Measurements from ENCODE around the gene CHST2.

CHST2 gene

GRCh38 chr3:143105170-143105569, 14.4 kb upstream of the CHST2 start:
- no peak overlapping the region for H3K4me3 ChIP-seq (ENCODE audit: severe bottlenecking)
- ATAC-seq (ENCODE audit: low read depth) (no peak), DNase-seq (ENCODE audit: low spot score) (no peak)
- no peak overlapping the region for H3K27ac ChIP-seq (ENCODE audit: poor library complexity, severe bottlenecking)
- no peaks in the 10 kb centered on the region for H3K36me3 ChIP-seq (ENCODE audit: low read depth)
- H3K9me3 ChIP-seq (ENCODE audit: severe bottlenecking): no peaks in the 10 kb centered on the region
- TF ChIP-seq CTCF (IDR thresholded peaks at IDR 0.05; ENCODE audit: poor library complexity, severe bottlenecking): no peak
- H3K4me1 ChIP-seq (ENCODE audit: insufficient read depth, poor library complexity, severe bottlenecking): no peaks in the 10 kb centered on the region
- H3K27me3 ChIP-seq (ENCODE audit: insufficient read depth, poor library complexity, severe bottlenecking): no peaks in the 10 kb centered on the region

- TF ChIP-seq CTCF (IDR thresholded peaks at IDR 0.05; ENCODE audit: poor library complexity, severe bottlenecking): no peak
- Histone ChIP-seq H3K4me1 (ENCODE audit: insufficient read depth, poor library complexity, severe bottlenecking) (no peaks in the 10 kb centered on the region), H3K27me3 (ENCODE audit: insufficient read depth, poor library complexity, severe bottlenecking) (no peaks in the 10 kb centered on the region), H3K27ac (ENCODE audit: poor library complexity, severe bottlenecking) (no peak overlapping the region), H3K4me3 (ENCODE audit: severe bottlenecking) (no peak overlapping the region), H3K9me3 (ENCODE audit: severe bottlenecking) (no peaks in the 10 kb centered on the region), H3K36me3 (ENCODE audit: low read depth) (no peaks in the 10 kb centered on the region)
- no peak for DNase-seq (ENCODE audit: low spot score)
- no peak for ATAC-seq (ENCODE audit: low read depth)
Measured at GRCh38 chr3:143109861-143110260, 9.7 kb upstream of the CHST2 start.

GRCh38 chr3:143110371-143110770, 9.2 kb upstream of the CHST2 start:
- Histone ChIP-seq H3K4me3 (ENCODE audit: severe bottlenecking) (no peak overlapping the region), H3K4me1 (ENCODE audit: insufficient read depth, poor library complexity, severe bottlenecking) (no peaks in the 10 kb centered on the region), H3K36me3 (ENCODE audit: low read depth) (no peaks in the 10 kb centered on the region), H3K27ac (ENCODE audit: poor library complexity, severe bottlenecking) (no peak overlapping the region), H3K9me3 (ENCODE audit: severe bottlenecking) (no peaks in the 10 kb centered on the region), H3K27me3 (ENCODE audit: insufficient read depth, poor library complexity, severe bottlenecking) (no peaks in the 10 kb centered on the region)
- DNase-seq (ENCODE audit: low spot score): no peak
- ATAC-seq (ENCODE audit: low read depth): no peak
- no peak for TF ChIP-seq CTCF (IDR thresholded peaks at IDR 0.05; ENCODE audit: poor library complexity, severe bottlenecking)

GRCh38 chr3:143118630-143119008, 952 bp upstream of the CHST2 start:
- Histone ChIP-seq H3K27ac (ENCODE audit: poor library complexity, severe bottlenecking) (no peak overlapping the region), H3K4me3 (ENCODE audit: severe bottlenecking) (peak overlapping the region; percentile 64), H3K9me3 (ENCODE audit: severe bottlenecking) (peaks cover 2% of the 10 kb centered on the region), H3K4me1 (ENCODE audit: insufficient read depth, poor library complexity, severe bottlenecking) (no peaks in the 10 kb centered on the region), H3K27me3 (ENCODE audit: insufficient read depth, poor library complexity, severe bottlenecking) (no peaks in the 10 kb centered on the region), H3K36me3 (ENCODE audit: low read depth) (no peaks in the 10 kb centered on the region)
- ATAC-seq (ENCODE audit: low read depth) (no peak), DNase-seq (ENCODE audit: low spot score) (no peak)
- TF ChIP-seq CTCF (IDR thresholded peaks at IDR 0.05; ENCODE audit: poor library complexity, severe bottlenecking): no peak

GRCh38 chr3:143119974-143120715, 574 bp downstream of the CHST2 start:
- Histone ChIP-seq H3K27ac (ENCODE audit: poor library complexity, severe bottlenecking) (no peak overlapping the region), H3K27me3 (ENCODE audit: insufficient read depth, poor library complexity, severe bottlenecking) (no peaks in the 10 kb centered on the region), H3K36me3 (ENCODE audit: low read depth) (no peaks in the 10 kb centered on the region), H3K4me1 (ENCODE audit: insufficient read depth, poor library complexity, severe bottlenecking) (no peaks in the 10 kb centered on the region), H3K9me3 (ENCODE audit: severe bottlenecking) (peaks cover 2% of the 10 kb centered on the region), H3K4me3 (ENCODE audit: severe bottlenecking) (peak overlapping the region; percentile 64)
- no peak for TF ChIP-seq CTCF (IDR thresholded peaks at IDR 0.05; ENCODE audit: poor library complexity, severe bottlenecking)
- no peak for DNase-seq (ENCODE audit: low spot score)
- peak; percentile 49 for ATAC-seq (ENCODE audit: low read depth)

All from RWPE2 (cell line).